ENCODE measurements around the gene RDH13. TPM values are rescaled to one million over a fixed set of nuclear protein-coding genes. Genes with fewer than 3 reads are reported as not detected.

RDH13 gene
- total and polyA plus RNA-seq, 4 donors: 8.9 to 11.7 (median 9.5) TPM

DNA sequence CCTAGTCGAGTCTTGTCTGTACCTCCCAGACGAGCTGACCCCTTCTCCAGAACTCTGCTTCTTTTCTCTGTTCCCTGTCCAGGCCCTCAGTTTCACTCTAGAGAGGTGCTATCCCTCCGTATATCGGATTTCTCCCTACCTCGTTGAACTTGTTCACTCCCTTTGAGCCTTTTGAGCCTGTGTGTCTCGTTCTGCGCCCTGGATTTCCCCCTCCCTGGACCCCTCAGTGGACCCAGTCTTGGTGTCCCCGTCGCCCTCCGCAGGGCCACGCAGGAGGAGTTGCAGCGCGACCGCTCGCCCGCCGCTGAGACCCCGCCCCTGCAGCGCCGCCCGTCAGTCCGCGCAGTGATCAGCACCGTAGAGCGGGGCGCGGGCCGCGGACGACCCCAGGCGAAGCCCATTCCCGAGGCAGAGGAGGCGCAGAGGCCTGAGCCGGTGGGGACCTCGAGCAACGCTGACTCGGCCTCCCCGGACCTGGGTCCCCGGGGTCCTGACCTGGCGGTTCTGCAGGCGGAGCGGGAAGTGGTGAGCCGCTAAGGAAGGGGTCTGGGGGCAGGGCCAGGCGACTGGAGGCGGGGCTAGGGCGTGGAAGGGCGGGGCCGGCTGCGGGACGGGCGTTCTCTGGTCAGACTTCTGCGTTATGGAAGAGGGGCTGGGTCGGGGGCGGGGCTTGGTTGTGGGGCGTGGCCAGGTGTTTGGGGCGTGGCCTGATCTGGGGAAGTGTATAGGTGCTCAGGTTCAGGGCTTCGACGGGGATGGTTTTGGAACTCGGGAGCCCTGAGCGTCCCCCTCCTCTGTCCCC lies 18.2 kb upstream of the RDH13 start:
- Histone ChIP-seq H3K4me1 (ENCODE audit: control insufficient read depth in 4 of 4, insufficient read depth in 4 of 4, low read length in 3 of 4) (peaks cover 5 to 13% (median 10%) of the 10 kb centered on the region in 4 donors), H3K27ac (ENCODE audit: low read depth in 1 of 2, low read length in 2 of 2) (no peak overlapping the region), H3K27me3 (ENCODE audit: control insufficient read depth in 4 of 4, insufficient read depth in 4 of 4, low read length in 3 of 4) (peaks cover 0 to 14% (median 3%) of the 10 kb centered on the region in 4 donors), H3K9me3 (ENCODE audit: control insufficient read depth in 4 of 4, low read length in 3 of 4) (no peaks in the 10 kb centered on the region), H3K36me3 (ENCODE audit: control insufficient read depth in 4 of 4, insufficient read depth in 3 of 4, low read depth in 1 of 4, low read length in 3 of 4) (no peaks in the 10 kb centered on the region), H3K9ac (ENCODE audit: low read depth in 1 of 2, low read length in 2 of 2) (no peak overlapping the region), H3K4me3 (ENCODE audit: low read depth in 1 of 3, low read length in 3 of 3) (peak overlapping the region in 2 of 3 donors; percentile 11 to 48)
- TF ChIP-seq RAD21 (IDR thresholded peaks at IDR 0.05): no peak
- no peak for TF ChIP-seq TAF1 (conservative IDR thresholded peaks at IDR 0.05)
- no peak for TF ChIP-seq HNF4A (conservative IDR thresholded peaks at IDR 0.05)
- no peak for TF ChIP-seq NR2F2 (IDR thresholded peaks at IDR 0.05)
- TF ChIP-seq JUND (IDR thresholded peaks at IDR 0.05): no peak
- DNase-seq (ENCODE audit: low spot score): peak; percentile 79
- WGBS: 5% methylated on average over 60 of the region's 60 CpGs

DNA sequence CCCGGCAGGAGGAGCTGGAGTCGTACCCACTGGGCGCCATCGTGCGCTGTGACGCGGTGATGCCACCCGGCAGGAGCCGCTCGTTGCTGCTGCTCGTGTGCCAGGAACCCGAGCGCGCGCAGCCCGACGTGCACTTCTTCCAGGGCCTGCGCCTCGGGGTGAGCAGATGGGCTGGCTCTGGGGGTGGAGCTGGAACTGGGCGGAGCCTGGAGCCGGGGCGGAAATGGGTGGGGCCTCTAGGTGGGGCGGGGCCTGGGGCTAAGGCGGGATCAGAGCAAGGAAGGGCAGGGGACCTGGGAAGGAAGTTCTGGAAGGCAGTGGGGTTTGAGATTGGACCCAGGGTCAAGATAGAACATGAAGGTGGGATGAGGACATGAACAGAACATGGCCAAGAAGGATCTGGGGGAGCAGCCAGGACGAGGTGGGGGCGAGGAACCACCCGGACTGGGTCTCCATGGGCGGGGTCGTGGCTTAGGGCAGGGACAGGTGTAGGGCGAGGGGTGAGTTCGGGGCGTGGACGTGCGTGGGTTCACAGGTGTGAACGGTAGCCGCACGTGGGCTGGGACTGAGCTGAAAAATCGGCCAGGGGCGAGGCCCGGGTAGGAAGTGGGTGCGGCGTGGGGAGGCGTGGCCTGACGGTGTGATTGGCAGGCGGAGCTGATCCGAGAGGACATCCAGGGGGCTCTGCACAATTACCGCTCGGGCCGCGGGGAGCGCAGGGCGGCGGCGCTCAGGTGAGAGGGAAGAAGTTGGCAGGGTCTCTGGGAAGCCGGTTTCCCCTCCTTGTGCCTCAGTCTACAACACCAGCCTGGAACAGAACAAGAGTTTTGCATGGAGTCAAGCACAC lies 17.4 kb upstream of the RDH13 start:
- Histone ChIP-seq H3K4me3 (ENCODE audit: low read depth in 1 of 3, low read length in 3 of 3) (peak overlapping the region in 1 of 3 donors; percentile 48), H3K27ac (ENCODE audit: low read depth in 1 of 2, low read length in 2 of 2) (no peak overlapping the region), H3K36me3 (ENCODE audit: control insufficient read depth in 4 of 4, insufficient read depth in 3 of 4, low read depth in 1 of 4, low read length in 3 of 4) (no peaks in the 10 kb centered on the region), H3K9ac (ENCODE audit: low read depth in 1 of 2, low read length in 2 of 2) (no peak overlapping the region), H3K9me3 (ENCODE audit: control insufficient read depth in 4 of 4, low read length in 3 of 4) (no peaks in the 10 kb centered on the region), H3K27me3 (ENCODE audit: control insufficient read depth in 4 of 4, insufficient read depth in 4 of 4, low read length in 3 of 4) (peaks cover 0 to 12% (median 3%) of the 10 kb centered on the region in 4 donors), H3K4me1 (ENCODE audit: control insufficient read depth in 4 of 4, insufficient read depth in 4 of 4, low read length in 3 of 4) (peaks cover 5 to 13% (median 10%) of the 10 kb centered on the region in 4 donors)
- TF ChIP-seq GABPA (IDR thresholded peaks at IDR 0.05 in 1 of 2, conservative IDR thresholded peaks at IDR 0.05 in 1 of 2): no peak
- TF ChIP-seq HNF4G (IDR thresholded peaks at IDR 0.05): no peak
- TF ChIP-seq HNF4A (conservative IDR thresholded peaks at IDR 0.05): no peak
- no peak for TF ChIP-seq FOXA2 (IDR thresholded peaks at IDR 0.05)
- TF ChIP-seq ZBTB33 (IDR thresholded peaks at IDR 0.05): no peak
- no peak for TF ChIP-seq RXRA (IDR thresholded peaks at IDR 0.05)
- TF ChIP-seq YY1 (IDR thresholded peaks at IDR 0.05): no peak
- no peak for TF ChIP-seq MAX (IDR thresholded peaks at IDR 0.05)
- TF ChIP-seq RAD21 (IDR thresholded peaks at IDR 0.05): no peak
- no peak for TF ChIP-seq JUND (IDR thresholded peaks at IDR 0.05)
- TF ChIP-seq EGR1 (IDR thresholded peaks at IDR 0.05; ENCODE audit: low read depth in 2 of 2): no peak
- TF ChIP-seq, protein P1, sequence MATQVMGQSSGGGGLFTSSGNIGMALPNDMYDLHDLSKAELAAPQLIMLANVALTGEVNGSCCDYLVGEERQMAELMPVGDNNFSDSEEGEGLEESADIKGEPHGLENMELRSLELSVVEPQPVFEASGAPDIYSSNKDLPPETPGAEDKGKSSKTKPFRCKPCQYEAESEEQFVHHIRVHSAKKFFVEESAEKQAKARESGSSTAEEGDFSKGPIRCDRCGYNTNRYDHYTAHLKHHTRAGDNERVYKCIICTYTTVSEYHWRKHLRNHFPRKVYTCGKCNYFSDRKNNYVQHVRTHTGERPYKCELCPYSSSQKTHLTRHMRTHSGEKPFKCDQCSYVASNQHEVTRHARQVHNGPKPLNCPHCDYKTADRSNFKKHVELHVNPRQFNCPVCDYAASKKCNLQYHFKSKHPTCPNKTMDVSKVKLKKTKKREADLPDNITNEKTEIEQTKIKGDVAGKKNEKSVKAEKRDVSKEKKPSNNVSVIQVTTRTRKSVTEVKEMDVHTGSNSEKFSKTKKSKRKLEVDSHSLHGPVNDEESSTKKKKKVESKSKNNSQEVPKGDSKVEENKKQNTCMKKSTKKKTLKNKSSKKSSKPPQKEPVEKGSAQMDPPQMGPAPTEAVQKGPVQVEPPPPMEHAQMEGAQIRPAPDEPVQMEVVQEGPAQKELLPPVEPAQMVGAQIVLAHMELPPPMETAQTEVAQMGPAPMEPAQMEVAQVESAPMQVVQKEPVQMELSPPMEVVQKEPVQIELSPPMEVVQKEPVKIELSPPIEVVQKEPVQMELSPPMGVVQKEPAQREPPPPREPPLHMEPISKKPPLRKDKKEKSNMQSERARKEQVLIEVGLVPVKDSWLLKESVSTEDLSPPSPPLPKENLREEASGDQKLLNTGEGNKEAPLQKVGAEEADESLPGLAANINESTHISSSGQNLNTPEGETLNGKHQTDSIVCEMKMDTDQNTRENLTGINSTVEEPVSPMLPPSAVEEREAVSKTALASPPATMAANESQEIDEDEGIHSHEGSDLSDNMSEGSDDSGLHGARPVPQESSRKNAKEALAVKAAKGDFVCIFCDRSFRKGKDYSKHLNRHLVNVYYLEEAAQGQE (IDR thresholded peaks at IDR 0.05): no peak
- TF ChIP-seq TAF1 (conservative IDR thresholded peaks at IDR 0.05): no peak
- no peak for TF ChIP-seq SP1 (IDR thresholded peaks at IDR 0.05)
- no peak for TF ChIP-seq NR2F2 (IDR thresholded peaks at IDR 0.05)
- no peak for TF ChIP-seq ATF3 (IDR thresholded peaks at IDR 0.05)
- WGBS: 10% methylated on average over 55 of the region's 55 CpGs
- peak; percentile 78 for DNase-seq (ENCODE audit: low spot score)
